Measurements from ENCODE around the gene SERPINB11.
"Not testable (repeated sequence)": the region's sequence is repeated elsewhere in the genome, so short reads cannot be mapped to it uniquely, and the experiment has no call there.

The SERPINB11 gene

GRCh38 chr18:63749489-63749888 lies 46.7 kb downstream of the SERPINB11 start:
- H3K9me3 ChIP-seq (ENCODE audit: low read length), result no peaks in the 10 kb centered on the region
- no peaks in the 10 kb centered on the region for H3K4me1 ChIP-seq (ENCODE audit: insufficient read depth, low read length)
- H3K4me3 ChIP-seq (ENCODE audit: low read length), result no peak overlapping the region
- no peaks in the 10 kb centered on the region for H3K36me3 ChIP-seq (ENCODE audit: insufficient read depth, low read length)
- H2AFZ ChIP-seq (ENCODE audit: low read depth, low read length), result no peak overlapping the region
- H3K27me3 ChIP-seq (ENCODE audit: insufficient read depth, low read length), result no peaks in the 10 kb centered on the region

GRCh38 chr18:63752636-63753035 lies 49.9 kb downstream of the SERPINB11 start:
- Histone ChIP-seq H3K9me3 (ENCODE audit: low read length) (no peaks in the 10 kb centered on the region), H2AFZ (ENCODE audit: low read depth, low read length) (no peak overlapping the region), H3K27me3 (ENCODE audit: insufficient read depth, low read length) (no peaks in the 10 kb centered on the region), H3K36me3 (ENCODE audit: insufficient read depth, low read length) (no peaks in the 10 kb centered on the region), H3K4me1 (ENCODE audit: insufficient read depth, low read length) (no peaks in the 10 kb centered on the region), H3K4me3 (ENCODE audit: low read length) (no peak overlapping the region)

GRCh38 chr18:63753676-63754075 lies 50.9 kb downstream of the SERPINB11 start:
- Histone ChIP-seq H3K4me3 (ENCODE audit: low read length) (no peak overlapping the region), H2AFZ (ENCODE audit: low read depth, low read length) (no peak overlapping the region), H3K9me3 (ENCODE audit: low read length) (no peaks in the 10 kb centered on the region), H3K27me3 (ENCODE audit: insufficient read depth, low read length) (no peaks in the 10 kb centered on the region), H3K36me3 (ENCODE audit: insufficient read depth, low read length) (no peaks in the 10 kb centered on the region), H3K4me1 (ENCODE audit: insufficient read depth, low read length) (no peaks in the 10 kb centered on the region)

- H3K36me3 ChIP-seq (ENCODE audit: insufficient read depth, low read length), result no peaks in the 10 kb centered on the region
- no peaks in the 10 kb centered on the region for H3K27me3 ChIP-seq (ENCODE audit: insufficient read depth, low read length)
- H3K4me3 ChIP-seq (ENCODE audit: low read length), result no peak overlapping the region
- H2AFZ ChIP-seq (ENCODE audit: low read depth, low read length), result no peak overlapping the region
- no peaks in the 10 kb centered on the region for H3K9me3 ChIP-seq (ENCODE audit: low read length)
- H3K4me1 ChIP-seq (ENCODE audit: insufficient read depth, low read length), result no peaks in the 10 kb centered on the region
Observed at GRCh38 chr18:63757541-63757940, 54.8 kb downstream of the SERPINB11 start.

- H2AFZ ChIP-seq (ENCODE audit: low read depth, low read length), result no peak overlapping the region
- H3K27me3 ChIP-seq (ENCODE audit: insufficient read depth, low read length), result no peaks in the 10 kb centered on the region
- no peaks in the 10 kb centered on the region for H3K9me3 ChIP-seq (ENCODE audit: low read length)
- H3K36me3 ChIP-seq (ENCODE audit: insufficient read depth, low read length), result no peaks in the 10 kb centered on the region
- no peaks in the 10 kb centered on the region for H3K4me1 ChIP-seq (ENCODE audit: insufficient read depth, low read length)
- H3K4me3 ChIP-seq (ENCODE audit: low read length), result no peak overlapping the region
Observed at GRCh38 chr18:63758615-63759240, 56.0 kb downstream of the SERPINB11 start.

- H3K4me3 ChIP-seq (ENCODE audit: low read length); H3K36me3 ChIP-seq (ENCODE audit: insufficient read depth, low read length); H3K9me3 ChIP-seq (ENCODE audit: low read length); H3K27me3 ChIP-seq (ENCODE audit: insufficient read depth, low read length); H3K4me1 ChIP-seq (ENCODE audit: insufficient read depth, low read length); H2AFZ ChIP-seq (ENCODE audit: low read depth, low read length): not testable (repeated sequence)
Observed at GRCh38 chr18:63759786-63760185, 57.0 kb downstream of the SERPINB11 start.

- Histone ChIP-seq H2AFZ (ENCODE audit: low read depth, low read length) (no peak overlapping the region), H3K4me3 (ENCODE audit: low read length) (no peak overlapping the region), H3K4me1 (ENCODE audit: insufficient read depth, low read length) (no peaks in the 10 kb centered on the region), H3K36me3 (ENCODE audit: insufficient read depth, low read length) (no peaks in the 10 kb centered on the region), H3K9me3 (ENCODE audit: low read length) (no peaks in the 10 kb centered on the region), H3K27me3 (ENCODE audit: insufficient read depth, low read length) (no peaks in the 10 kb centered on the region)
Observed at GRCh38 chr18:63762518-63762917, 59.8 kb downstream of the SERPINB11 start.

GRCh38 chr18:63763831-63764600 lies 61.3 kb downstream of the SERPINB11 start:
- H2AFZ ChIP-seq (ENCODE audit: low read depth, low read length), result no peak overlapping the region
- no peaks in the 10 kb centered on the region for H3K27me3 ChIP-seq (ENCODE audit: insufficient read depth, low read length)
- H3K4me3 ChIP-seq (ENCODE audit: low read length), result no peak overlapping the region
- H3K9me3 ChIP-seq (ENCODE audit: low read length), result no peaks in the 10 kb centered on the region
- no peaks in the 10 kb centered on the region for H3K4me1 ChIP-seq (ENCODE audit: insufficient read depth, low read length)
- H3K36me3 ChIP-seq (ENCODE audit: insufficient read depth, low read length), result no peaks in the 10 kb centered on the region

- Histone ChIP-seq H3K4me3 (ENCODE audit: low read length) (no peak overlapping the region), H3K36me3 (ENCODE audit: insufficient read depth, low read length) (no peaks in the 10 kb centered on the region), H3K9me3 (ENCODE audit: low read length) (no peaks in the 10 kb centered on the region), H2AFZ (ENCODE audit: low read depth, low read length) (no peak overlapping the region), H3K4me1 (ENCODE audit: insufficient read depth, low read length) (no peaks in the 10 kb centered on the region), H3K27me3 (ENCODE audit: insufficient read depth, low read length) (no peaks in the 10 kb centered on the region)
Observed at GRCh38 chr18:63765837-63766236, 63.1 kb downstream of the SERPINB11 start.
